ENCODE results near the gene CCL23.

- TF ChIP-seq CTCF (IDR thresholded peaks at IDR 0.05; ENCODE audit: insufficient read depth, low read length, poor library complexity, severe bottlenecking): no peak
- no peak for TF ChIP-seq EZH2phosphoT487 (conservative IDR thresholded peaks at IDR 0.05; ENCODE audit: low read length)
Observed at GRCh38 chr17:35998018-35998545, 19.7 kb downstream of the CCL23 start.
